K562 (cell line): ENCODE results near the gene TMEM239. TPM values are rescaled to one million over a fixed set of nuclear protein-coding genes. Genes with fewer than 3 reads are reported as not detected.

ENCODE experiments used
- ATAC-seq: fragments of 200-7000 bp; cut with Tn5 transposase; 3 replicates; pipeline ENCODE4 v1.9.1; 2020; ENCODE audit warnings: moderate library complexity
- BruUV-seq: library from RNA; stranded (reverse); fragments of 400-500 nt; replicated peaks from 2 replicates; lab custom pipeline; 2021; lab: Mats Ljungman, UMichigan
- CTCF ChIA-PET: fragments of 300-600 bp; formaldehyde crosslinking; extraction: SDS; loops from one replicate; lab custom pipeline; 2021; ENCODE audit warnings: low intra/inter-chr PET ratio; lab: Yijun Ruan, JAX
- POLR2A ChIA-PET: fragments of 300-600, 350-650 bp; sonication (Branson Sonifier 250); formaldehyde crosslinking; extraction: SDS; loops from one replicate; lab custom pipeline; 2021; ENCODE audit warnings: antibody characterized with exemption, inconsistent platforms; lab: Yijun Ruan, JAX
- DNase-seq, 4 experiments: peaks; one replicate each; pipeline versions ENCODE4 v3.0.0 to v3.0.0-alpha.2; 2011 to 2018; ENCODE audit warnings: low spot score in 3 of 4, mixed read lengths in 3 of 4; ENCODE audit errors: extremely low read depth in 1 of 4
- FAIRE-seq: peaks from 2 replicates; lab custom pipeline; 2011; peaks lifted over from hg19 to GRCh38; lab: Jason Lieb, UNC
- H2AFZ ChIP-seq: 2 replicates; pipeline ENCODE4 v1.6.0; 2011; ENCODE audit warnings: low read depth, low read length, control low read depth, inconsistent platforms
- H3K27ac ChIP-seq: fragments of 200-600 bp; 3 replicates; pipeline ENCODE4 v1.8.0; 2011; ENCODE audit warnings: low read depth, mild to moderate bottlenecking, control low read depth, inconsistent platforms, low read length, moderate library complexity, mixed read lengths; ENCODE audit errors: extremely low read depth
- H3K27me3 ChIP-seq, 2 experiments: fragments of 300-600 bp in 1 of 2; 2 replicates in 1 of 2; 3 replicates in 1 of 2; pipeline versions ENCODE4 v1.6.0 to v1.8.0; 2011; ENCODE audit warnings: inconsistent platforms in 2 of 2, low read length in 2 of 2, mild to moderate bottlenecking in 1 of 2, mixed read lengths in 1 of 2, moderate library complexity in 1 of 2; ENCODE audit not compliant: control insufficient read depth in 2 of 2, insufficient read depth in 2 of 2
- H3K36me3 ChIP-seq: fragments of 300-600 bp; 3 replicates; pipeline ENCODE4 v1.8.0; 2011; ENCODE audit warnings: mild to moderate bottlenecking, low read length, inconsistent platforms; ENCODE audit not compliant: control insufficient read depth, insufficient read depth
- H3K4me1 ChIP-seq, 2 experiments: fragments of 200-600 bp in 1 of 2; replicated peaks in 1 of 2; 2 replicates in 1 of 2; 3 replicates in 1 of 2; pipeline versions ENCODE4 v1.5.1 to v1.8.0; 2011; ENCODE audit warnings: inconsistent platforms in 2 of 2, low read length in 2 of 2, mild to moderate bottlenecking in 1 of 2, mixed read lengths in 1 of 2, moderate library complexity in 1 of 2; ENCODE audit not compliant: control insufficient read depth in 2 of 2, insufficient read depth in 2 of 2
- H3K4me2 ChIP-seq: 2 replicates; pipeline ENCODE4 v1.6.1; 2011; ENCODE audit warnings: low read length, control low read depth, inconsistent platforms, mixed read lengths; ENCODE audit not compliant: insufficient read depth
- H3K4me3 ChIP-seq: fragments of 200-600 bp; sonication (generic), shearing (Covaris generic); 2 replicates; pipeline ENCODE4 v1.5.1; 2016; ENCODE audit warnings: control low read depth, inconsistent platforms
- H3K79me2 ChIP-seq: fragments of 200-600 bp; 3 replicates; pipeline ENCODE4 v1.8.0; 2011; ENCODE audit warnings: low read length, inconsistent platforms; ENCODE audit not compliant: control insufficient read depth, insufficient read depth
- H3K9ac ChIP-seq, 2 experiments: 2 replicates each; pipeline versions ENCODE4 v1.6.0 to v1.6.1; 2011; ENCODE audit warnings: low read depth in 2 of 2, low read length in 2 of 2, control low read depth in 1 of 2, inconsistent platforms in 1 of 2, mild to moderate bottlenecking in 1 of 2, mixed read lengths in 1 of 2; ENCODE audit not compliant: insufficient read depth in 1 of 2
- H3K9me1 ChIP-seq: one replicate; pipeline ENCODE4 v1.6.0; 2011; ENCODE audit warnings: inconsistent platforms, mild to moderate bottlenecking, low read length, moderate library complexity; ENCODE audit not compliant: control insufficient read depth, insufficient read depth
- H3K9me3 ChIP-seq: replicated peaks from 2 replicates; pipeline ENCODE4 v1.5.1; 2011; ENCODE audit warnings: low read depth, low read length, inconsistent platforms; ENCODE audit not compliant: control insufficient read depth, insufficient read depth
- H4K20me1 ChIP-seq: replicated peaks from 2 replicates; pipeline ENCODE4 v1.6.1; 2011; ENCODE audit warnings: low read length, inconsistent platforms, mixed read lengths; ENCODE audit not compliant: control insufficient read depth, insufficient read depth
- BACH1 ChIP-seq: fragments of 200-800 bp; sonication (Bioruptor generic); IDR thresholded peaks from 2 replicates; pipeline ENCODE4 v1.6.1; 2016; ENCODE audit warnings: missing genetic modification characterization, missing compliant biosample characterization
- CEBPB ChIP-seq: fragments of 450-650 bp; IDR thresholded peaks from 2 replicates; pipeline ENCODE4 v1.6.1; 2016; ENCODE audit warnings: missing genetic modification characterization, missing compliant biosample characterization
- CHCHD3 ChIP-seq: fragments of 250-450 bp; sonication (Bioruptor Pico); IDR thresholded peaks from 2 replicates; pipeline ENCODE4 v2.1.2; 2022; ENCODE audit warnings: mild to moderate bottlenecking
- MEF2D ChIP-seq: conservative IDR thresholded peaks from 2 replicates; pipeline ENCODE4 v1.6.1; 2016; ENCODE audit warnings: low read depth, missing genetic modification characterization, missing compliant biosample characterization
- NR4A1 ChIP-seq, 2 experiments: fragments of 250-450 bp in 1 of 2; fragments of 450-650 bp in 1 of 2; sonication (Bioruptor Pico) in 1 of 2; IDR thresholded peaks; 2 replicates each; pipeline versions ENCODE4 v1.4.0 to v1.6.1; 2016 to 2020; ENCODE audit warnings: mild to moderate bottlenecking in 2 of 2, missing compliant biosample characterization in 1 of 2, missing genetic modification characterization in 1 of 2, moderate library complexity in 1 of 2
- PURB ChIP-seq: sonication (generic); formaldehyde crosslinking; IDR thresholded peaks from 2 replicates; pipeline ENCODE4 v1.9.0; 2021; ENCODE audit warnings: low read depth, mild to moderate bottlenecking, missing genetic modification reagents
- USF1 ChIP-seq: sonication (generic); formaldehyde crosslinking; IDR thresholded peaks from 2 replicates; pipeline ENCODE4 v1.9.0; 2022; ENCODE audit warnings: mild to moderate bottlenecking, missing genetic modification reagents
- ZNF764 ChIP-seq: fragments of 250-450 bp; sonication (Bioruptor Pico); IDR thresholded peaks from 2 replicates; pipeline ENCODE4 v1.4.0; 2020; ENCODE audit warnings: low read depth, mild to moderate bottlenecking, moderate library complexity
- WGBS: fragments of 100-300 bp; shearing (Covaris generic); methylation state at CpG from one replicate; pipeline ENCODE4 v1.1.6; 2016; ENCODE audit warnings: low coverage, mixed read lengths; ENCODE audit not compliant: insufficient coverage; ENCODE audit errors: missing lambda C conversion rate; 5-methylcytosine and 5-hydroxymethylcytosine counted together
- in situ Hi-C: fragments of 300-500 bp; cut with MboI; formaldehyde crosslinking; loops from 4 replicates; pipeline ENCODE4 v1.15.0; 2018; ENCODE audit warnings: inconsistent platforms, mixed read lengths
- intact Hi-C: fragments of 100-400 bp; cut with micrococcal nuclease; formaldehyde crosslinking; loops from 2 replicates; pipeline ENCODE4 v1.14.2; 2022
- polyA plus RNA-seq, 8 experiments: library from polyadenylated mRNA; depleted of rRNA in 4 of 8; stranded (reverse) in 5 of 8; unstranded in 3 of 8; fragments of >200 nt; fragmentation: Nextera tagmentation in 2 of 8; fragmentation: Illumina TruSeq in 1 of 8; extraction: Ambion mirVana in 2 of 8; extraction: Trizol in 1 of 8; gene quantifications; 2 replicates each; pipeline versions ENCODE4 v1.2.1 to v1.2.3, GENCODE V29; 2011 to 2014; ENCODE audit warnings: inconsistent platforms in 1 of 8, missing spikeins in 1 of 8
- total RNA-seq, 7 experiments: library from RNA; depleted of rRNA in 6 of 7; stranded (reverse); fragments of >200 nt in 6 of 7; fragmentation: Illumina TruSeq in 2 of 7; extraction: Trizol in 2 of 7; gene quantifications; 2 replicates each; pipeline versions ENCODE4 v1.2.1 to v1.2.3, GENCODE V29; 2011 to 2021; ENCODE audit warnings: low replicate concordance in 1 of 7
- TF ChIP-seq, protein P1 (sequence below): fragments of 250-450 bp; sonication (Bioruptor Pico); IDR thresholded peaks from 2 replicates; pipeline ENCODE4 v1.4.0; 2020
- TF ChIP-seq, protein P2 (sequence below): fragments of 250-450 bp; sonication (Bioruptor Pico); IDR thresholded peaks from 2 replicates; pipeline ENCODE4 v1.8.0; 2021; ENCODE audit warnings: mild to moderate bottlenecking, moderate library complexity
- TF ChIP-seq, protein P3 (sequence below): fragments of 450-650 bp; IDR thresholded peaks from 2 replicates; pipeline ENCODE4 v1.6.1; 2014; ENCODE audit warnings: low read depth, mild to moderate bottlenecking, moderate library complexity, borderline replicate concordance

TMEM239 gene
- total and polyA plus RNA-seq, 9 of the 15 experiments (the other 6 are each of a cell fraction or from before 2014, with no cell fraction given), result not detected

GRCh38 chr20:2817891-2818595 lies 1.9 kb downstream of the TMEM239 start:
- POLR2A ChIA-PET, result interaction anchor here (0.7 kb wide), 1 partner anchor 9 kb away, joined by 3 read pairs; no protein-coding TSS in a partner anchor
- FAIRE-seq, result no peak
- peaks cover 14 to 38% of the 10 kb centered on the region in 2 experiments for H3K4me1 ChIP-seq
- intact Hi-C loops, result loop anchor here (2.0 kb wide), 1 partner anchor 35 kb away; no protein-coding TSS in a partner anchor
- ATAC-seq, result no peak
- H3K9ac ChIP-seq, result no peak overlapping the region
- no peaks in the 10 kb centered on the region for H4K20me1 ChIP-seq
- DNase-seq, result no peak
- H3K27ac ChIP-seq, result no peak overlapping the region
- no peak overlapping the region for H3K4me3 ChIP-seq
- WGBS, result 37% methylated on average over 7 of the region's 7 CpGs
- H3K9me1 ChIP-seq, result peaks cover 3% of the 10 kb centered on the region
- no TSS peak for BruUV-seq
- no peaks in the 10 kb centered on the region for H3K36me3 ChIP-seq
- no peaks in the 10 kb centered on the region for H3K9me3 ChIP-seq
- H3K4me2 ChIP-seq, result no peak overlapping the region
- H3K27me3 ChIP-seq, result no peaks in the 10 kb centered on the region
- CTCF ChIA-PET, result interaction anchor here (0.6 kb wide), 2 partner anchors 183 to 858 kb away, joined by 3 read pairs; no protein-coding TSS in a partner anchor
- H2AFZ ChIP-seq, result no peak overlapping the region
- in situ Hi-C loops, result no loop called here
- H3K79me2 ChIP-seq, result no peaks in the 10 kb centered on the region
- no peak for TF ChIP-seq BACH1
- no peak for TF ChIP-seq CEBPB (tag)
- no peak for TF ChIP-seq USF1 (CRISPR knock-in tag)
- no peak for TF ChIP-seq CHCHD3 (CRISPR knock-in tag)
- no peak for TF ChIP-seq NR4A1 (CRISPR knock-in tag; IDR thresholded peaks at IDR 0.05)
- TF ChIP-seq NR4A1 (tag; IDR thresholded peaks at IDR 0.05), result no peak
- no peak for TF ChIP-seq ZNF764 (CRISPR knock-in tag)
- TF ChIP-seq, protein P1, sequence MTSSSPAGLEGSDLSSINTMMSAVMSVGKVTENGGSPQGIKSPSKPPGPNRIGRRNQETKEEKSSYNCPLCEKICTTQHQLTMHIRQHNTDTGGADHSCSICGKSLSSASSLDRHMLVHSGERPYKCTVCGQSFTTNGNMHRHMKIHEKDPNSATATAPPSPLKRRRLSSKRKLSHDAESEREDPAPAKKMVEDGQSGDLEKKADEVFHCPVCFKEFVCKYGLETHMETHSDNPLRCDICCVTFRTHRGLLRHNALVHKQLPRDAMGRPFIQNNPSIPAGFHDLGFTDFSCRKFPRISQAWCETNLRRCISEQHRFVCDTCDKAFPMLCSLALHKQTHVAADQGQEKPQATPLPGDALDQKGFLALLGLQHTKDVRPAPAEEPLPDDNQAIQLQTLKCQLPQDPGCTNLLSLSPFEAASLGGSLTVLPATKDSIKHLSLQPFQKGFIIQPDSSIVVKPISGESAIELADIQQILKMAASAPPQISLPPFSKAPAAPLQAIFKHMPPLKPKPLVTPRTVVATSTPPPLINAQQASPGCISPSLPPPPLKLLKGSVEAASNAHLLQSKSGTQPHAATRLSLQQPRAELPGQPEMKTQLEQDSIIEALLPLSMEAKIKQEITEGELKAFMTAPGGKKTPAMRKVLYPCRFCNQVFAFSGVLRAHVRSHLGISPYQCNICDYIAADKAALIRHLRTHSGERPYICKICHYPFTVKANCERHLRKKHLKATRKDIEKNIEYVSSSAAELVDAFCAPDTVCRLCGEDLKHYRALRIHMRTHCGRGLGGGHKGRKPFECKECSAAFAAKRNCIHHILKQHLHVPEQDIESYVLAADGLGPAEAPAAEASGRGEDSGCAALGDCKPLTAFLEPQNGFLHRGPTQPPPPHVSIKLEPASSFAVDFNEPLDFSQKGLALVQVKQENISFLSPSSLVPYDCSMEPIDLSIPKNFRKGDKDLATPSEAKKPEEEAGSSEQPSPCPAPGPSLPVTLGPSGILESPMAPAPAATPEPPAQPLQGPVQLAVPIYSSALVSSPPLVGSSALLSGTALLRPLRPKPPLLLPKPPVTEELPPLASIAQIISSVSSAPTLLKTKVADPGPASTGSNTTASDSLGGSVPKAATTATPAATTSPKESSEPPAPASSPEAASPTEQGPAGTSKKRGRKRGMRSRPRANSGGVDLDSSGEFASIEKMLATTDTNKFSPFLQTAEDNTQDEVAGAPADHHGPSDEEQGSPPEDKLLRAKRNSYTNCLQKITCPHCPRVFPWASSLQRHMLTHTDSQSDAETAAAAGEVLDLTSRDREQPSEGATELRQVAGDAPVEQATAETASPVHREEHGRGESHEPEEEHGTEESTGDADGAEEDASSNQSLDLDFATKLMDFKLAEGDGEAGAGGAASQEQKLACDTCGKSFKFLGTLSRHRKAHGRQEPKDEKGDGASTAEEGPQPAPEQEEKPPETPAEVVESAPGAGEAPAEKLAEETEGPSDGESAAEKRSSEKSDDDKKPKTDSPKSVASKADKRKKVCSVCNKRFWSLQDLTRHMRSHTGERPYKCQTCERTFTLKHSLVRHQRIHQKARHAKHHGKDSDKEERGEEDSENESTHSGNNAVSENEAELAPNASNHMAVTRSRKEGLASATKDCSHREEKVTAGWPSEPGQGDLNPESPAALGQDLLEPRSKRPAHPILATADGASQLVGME (CRISPR knock-in tag), result no peak
- TF ChIP-seq PURB (CRISPR knock-in tag), result no peak
- TF ChIP-seq, protein P2, sequence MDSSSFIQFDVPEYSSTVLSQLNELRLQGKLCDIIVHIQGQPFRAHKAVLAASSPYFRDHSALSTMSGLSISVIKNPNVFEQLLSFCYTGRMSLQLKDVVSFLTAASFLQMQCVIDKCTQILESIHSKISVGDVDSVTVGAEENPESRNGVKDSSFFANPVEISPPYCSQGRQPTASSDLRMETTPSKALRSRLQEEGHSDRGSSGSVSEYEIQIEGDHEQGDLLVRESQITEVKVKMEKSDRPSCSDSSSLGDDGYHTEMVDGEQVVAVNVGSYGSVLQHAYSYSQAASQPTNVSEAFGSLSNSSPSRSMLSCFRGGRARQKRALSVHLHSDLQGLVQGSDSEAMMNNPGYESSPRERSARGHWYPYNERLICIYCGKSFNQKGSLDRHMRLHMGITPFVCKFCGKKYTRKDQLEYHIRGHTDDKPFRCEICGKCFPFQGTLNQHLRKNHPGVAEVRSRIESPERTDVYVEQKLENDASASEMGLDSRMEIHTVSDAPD, result no peak
- no peak for TF ChIP-seq MEF2D (tag)
- TF ChIP-seq, protein P3, sequence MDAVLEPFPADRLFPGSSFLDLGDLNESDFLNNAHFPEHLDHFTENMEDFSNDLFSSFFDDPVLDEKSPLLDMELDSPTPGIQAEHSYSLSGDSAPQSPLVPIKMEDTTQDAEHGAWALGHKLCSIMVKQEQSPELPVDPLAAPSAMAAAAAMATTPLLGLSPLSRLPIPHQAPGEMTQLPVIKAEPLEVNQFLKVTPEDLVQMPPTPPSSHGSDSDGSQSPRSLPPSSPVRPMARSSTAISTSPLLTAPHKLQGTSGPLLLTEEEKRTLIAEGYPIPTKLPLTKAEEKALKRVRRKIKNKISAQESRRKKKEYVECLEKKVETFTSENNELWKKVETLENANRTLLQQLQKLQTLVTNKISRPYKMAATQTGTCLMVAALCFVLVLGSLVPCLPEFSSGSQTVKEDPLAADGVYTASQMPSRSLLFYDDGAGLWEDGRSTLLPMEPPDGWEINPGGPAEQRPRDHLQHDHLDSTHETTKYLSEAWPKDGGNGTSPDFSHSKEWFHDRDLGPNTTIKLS, result no peak
